ENCODE measurements around the gene UBR4. TPM values are rescaled to one million over a fixed set of nuclear protein-coding genes. Genes with fewer than 3 reads are reported as not detected.

The UBR4 gene
- total RNA-seq, 1 donor from 2014 or later: 223 TPM

- H3K36me3 Mint-ChIP-seq (ENCODE audit: low read depth, unreplicated experiment): no peaks in the 10 kb centered on the region
- no peaks in the 10 kb centered on the region for H3K9me3 Mint-ChIP-seq (ENCODE audit: unreplicated experiment)
- no peak overlapping the region for H3K27ac Mint-ChIP-seq (ENCODE audit: unreplicated experiment)
- no peaks in the 10 kb centered on the region for H3K4me1 Mint-ChIP-seq (ENCODE audit: unreplicated experiment)
- no peak for TF ChIP-seq CTCF (IDR thresholded peaks at IDR 0.05; ENCODE audit: unreplicated experiment)
- peaks cover 3% of the 10 kb centered on the region for H3K27me3 Mint-ChIP-seq (ENCODE audit: unreplicated experiment)
- no peak for DNase-seq (ENCODE audit: low spot score)
- H3K4me3 Mint-ChIP-seq (ENCODE audit: unreplicated experiment): no peak overlapping the region
Measured at GRCh38 chr1:19038096-19038495, 172.0 kb downstream of the UBR4 start.

DNA sequence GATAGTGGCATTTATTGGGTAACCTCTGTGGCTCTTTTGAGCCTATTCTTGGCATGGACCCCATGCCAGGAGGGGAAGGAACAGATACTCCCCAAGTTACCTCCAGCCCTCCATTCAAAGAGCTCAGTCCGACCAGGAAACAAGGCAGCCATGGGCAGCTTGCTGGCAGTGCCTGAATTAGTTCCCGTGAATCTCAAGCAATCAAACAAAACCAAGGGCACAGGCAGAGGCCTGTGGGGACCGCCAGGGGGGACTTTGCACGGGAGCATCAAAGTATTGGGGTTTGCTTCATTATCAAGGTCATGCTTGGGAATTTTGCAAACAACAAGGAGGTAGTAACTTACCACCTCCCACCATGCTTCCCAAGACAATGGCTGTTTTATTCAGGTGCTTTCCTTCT, 172.4 kb downstream of the UBR4 start:
- DNase-seq (ENCODE audit: low spot score): no peak
- Mint-ChIP-seq H3K36me3 (ENCODE audit: low read depth, unreplicated experiment) (no peaks in the 10 kb centered on the region), H3K27ac (ENCODE audit: unreplicated experiment) (no peak overlapping the region), H3K4me1 (ENCODE audit: unreplicated experiment) (no peaks in the 10 kb centered on the region), H3K9me3 (ENCODE audit: unreplicated experiment) (no peaks in the 10 kb centered on the region), H3K4me3 (ENCODE audit: unreplicated experiment) (no peak overlapping the region), H3K27me3 (ENCODE audit: unreplicated experiment) (peaks cover 3% of the 10 kb centered on the region)
- no peak for TF ChIP-seq CTCF (IDR thresholded peaks at IDR 0.05; ENCODE audit: unreplicated experiment)

DNA sequence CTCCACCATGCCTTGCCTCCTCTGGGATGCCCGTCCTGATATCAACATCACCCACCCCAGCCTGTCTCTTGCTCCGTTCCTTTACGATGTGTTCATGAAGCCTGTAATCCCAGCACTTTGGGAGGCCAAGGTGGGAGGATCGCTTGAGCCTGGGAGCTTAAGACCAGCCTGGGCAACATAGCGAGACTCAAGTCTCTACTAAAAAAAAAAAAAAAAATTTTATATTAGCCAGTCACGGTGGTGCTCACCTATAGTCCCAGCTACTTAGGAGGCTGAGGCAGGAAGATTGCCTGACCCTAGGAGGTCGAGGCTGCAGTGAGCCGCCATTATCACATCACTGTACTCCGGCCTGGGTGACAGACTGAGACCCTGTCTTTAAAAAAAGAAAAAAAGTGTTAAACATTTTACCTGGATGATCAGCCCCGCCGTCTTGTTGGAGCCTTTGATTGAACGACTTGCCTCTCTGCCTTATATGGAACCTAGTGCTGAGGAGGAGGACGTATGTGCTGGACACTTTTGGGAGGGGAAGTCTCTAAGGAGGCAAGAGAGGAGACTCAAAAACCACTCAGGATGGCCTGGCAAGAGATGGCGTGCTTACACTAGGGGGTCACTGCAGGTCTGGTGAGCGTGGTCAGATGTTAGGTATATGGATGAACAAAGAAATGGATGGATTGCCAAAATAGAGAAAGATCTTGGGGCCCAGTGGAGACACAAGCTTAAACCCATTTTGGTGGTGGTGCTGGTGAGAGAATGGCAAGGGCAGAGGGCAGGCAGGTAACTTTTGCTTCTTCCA, 173.1 kb downstream of the UBR4 start:
- TF ChIP-seq CTCF (IDR thresholded peaks at IDR 0.05; ENCODE audit: unreplicated experiment): no peak
- H3K4me1 Mint-ChIP-seq (ENCODE audit: unreplicated experiment): no peaks in the 10 kb centered on the region
- DNase-seq (ENCODE audit: low spot score): no peak
- H3K27me3 Mint-ChIP-seq (ENCODE audit: unreplicated experiment): peaks cover 3% of the 10 kb centered on the region
- H3K36me3 Mint-ChIP-seq (ENCODE audit: low read depth, unreplicated experiment): no peaks in the 10 kb centered on the region
- H3K27ac Mint-ChIP-seq (ENCODE audit: unreplicated experiment): no peak overlapping the region
- H3K4me3 Mint-ChIP-seq (ENCODE audit: unreplicated experiment): no peak overlapping the region
- H3K9me3 Mint-ChIP-seq (ENCODE audit: unreplicated experiment): no peaks in the 10 kb centered on the region

DNA sequence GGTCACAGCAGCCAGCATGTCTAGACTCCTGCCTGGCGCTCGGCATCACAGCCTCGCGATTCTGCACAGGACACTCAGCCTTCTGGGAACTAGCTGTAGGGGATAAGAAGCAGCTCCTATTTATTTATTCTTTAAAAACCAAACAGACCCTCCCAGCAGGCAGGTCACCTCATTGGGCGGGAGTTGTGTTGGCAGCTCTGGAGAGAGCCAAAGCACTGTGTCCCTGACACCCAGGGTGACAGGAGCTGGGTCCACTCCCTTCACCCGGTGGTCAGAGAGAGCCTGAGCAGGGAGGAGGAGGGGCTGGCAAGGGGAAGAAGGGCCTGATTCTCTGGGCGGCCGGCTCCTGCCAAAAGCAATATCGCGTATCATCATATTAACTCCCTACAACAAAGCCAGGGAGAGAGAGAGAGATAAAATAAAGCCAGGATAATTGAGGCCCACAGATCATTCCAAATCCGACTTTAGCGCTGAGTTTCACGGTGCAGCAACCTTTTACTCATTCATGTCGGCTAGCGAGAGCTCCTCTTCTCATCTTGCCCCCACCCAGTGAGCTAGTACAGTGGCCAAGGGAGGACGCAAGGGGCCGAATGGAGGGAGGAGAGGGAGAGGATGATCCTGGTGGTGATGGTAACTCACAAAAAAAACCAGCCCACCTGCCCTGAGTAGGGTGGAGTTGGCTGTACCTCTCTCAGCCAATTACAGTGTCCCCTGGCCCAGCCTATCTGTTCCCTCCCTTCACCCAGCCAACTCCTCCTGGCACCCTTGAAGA, 173.8 kb downstream of the UBR4 start:
- H3K27me3 Mint-ChIP-seq (ENCODE audit: unreplicated experiment): peaks cover 3% of the 10 kb centered on the region
- no peak overlapping the region for H3K27ac Mint-ChIP-seq (ENCODE audit: unreplicated experiment)
- no peak overlapping the region for H3K4me3 Mint-ChIP-seq (ENCODE audit: unreplicated experiment)
- H3K4me1 Mint-ChIP-seq (ENCODE audit: unreplicated experiment): no peaks in the 10 kb centered on the region
- no peak for DNase-seq (ENCODE audit: low spot score)
- no peaks in the 10 kb centered on the region for H3K36me3 Mint-ChIP-seq (ENCODE audit: low read depth, unreplicated experiment)
- no peak for TF ChIP-seq CTCF (IDR thresholded peaks at IDR 0.05; ENCODE audit: unreplicated experiment)
- no peaks in the 10 kb centered on the region for H3K9me3 Mint-ChIP-seq (ENCODE audit: unreplicated experiment)

Data from endothelial cell (in vitro differentiated cells).